22Rv1 (cell line): ENCODE results near the gene BABAM2.

Experiments
- H3K27ac ChIP-seq: fragments of 450-650 bp; 2 replicates; pipeline ENCODE4 v1.5.1; 2017
- CTCF ChIP-seq: fragments of 450-650 bp; IDR thresholded peaks from 2 replicates; pipeline ENCODE4 v1.5.1; 2017; ENCODE audit warnings: mild to moderate bottlenecking
- ZFX ChIP-seq: fragments of 450-650 bp; IDR thresholded peaks from 2 replicates; pipeline ENCODE4 v1.6.1; 2017; ENCODE audit warnings: antibody characterized with exemption, borderline replicate concordance

The BABAM2 gene

GRCh38 chr2:28202719-28203118 is 312.2 kb downstream of the BABAM2 start:
- H3K27ac ChIP-seq: no peak overlapping the region
- TF ChIP-seq ZFX (no peak), CTCF (no peak)

GRCh38 chr2:28206762-28207161 is 316.2 kb downstream of the BABAM2 start:
- TF ChIP-seq ZFX (no peak), CTCF (no peak)
- H3K27ac ChIP-seq: no peak overlapping the region

- TF ChIP-seq CTCF (no peak), ZFX (no peak)
- no peak overlapping the region for H3K27ac ChIP-seq
Measured at GRCh38 chr2:28209261-28209691, 318.7 kb downstream of the BABAM2 start.

GRCh38 chr2:28209864-28210263 is 319.3 kb downstream of the BABAM2 start:
- TF ChIP-seq ZFX (no peak), CTCF (no peak)
- no peak overlapping the region for H3K27ac ChIP-seq

GRCh38 chr2:28210535-28210934 is 320.0 kb downstream of the BABAM2 start:
- TF ChIP-seq CTCF (no peak), ZFX (no peak)
- no peak overlapping the region for H3K27ac ChIP-seq

GRCh38 chr2:28216331-28216730 is 325.8 kb downstream of the BABAM2 start:
- no peak overlapping the region for H3K27ac ChIP-seq
- no peak for TF ChIP-seq ZFX

- no peak overlapping the region for H3K27ac ChIP-seq
- TF ChIP-seq CTCF (no peak), ZFX (no peak)
Measured at GRCh38 chr2:28217042-28217740, 326.7 kb downstream of the BABAM2 start.

GRCh38 chr2:28219138-28219537 is 328.6 kb downstream of the BABAM2 start:
- H3K27ac ChIP-seq: no peak overlapping the region
- TF ChIP-seq CTCF (no peak), ZFX (no peak)
